Ishikawa (cell line): ENCODE measurements around the gene DUSP22.

Experiments
- CEBPB ChIP-seq: IDR thresholded peaks from 2 replicates; pipeline ENCODE4 v1.6.1; 2012
- CREB1 ChIP-seq: IDR thresholded peaks from 2 replicates; pipeline ENCODE4 v1.6.1; 2012; ENCODE audit warnings: low read depth
- EGR1 ChIP-seq: IDR thresholded peaks from 2 replicates; pipeline ENCODE4 v1.6.1; 2012
- EP300 ChIP-seq: IDR thresholded peaks from 2 replicates; pipeline ENCODE4 v1.6.1; 2012; ENCODE audit warnings: borderline replicate concordance
- FOXM1 ChIP-seq: IDR thresholded peaks from 2 replicates; pipeline ENCODE4 v1.6.1; 2012; ENCODE audit warnings: low read depth, borderline replicate concordance
- RAD21 ChIP-seq: IDR thresholded peaks from 2 replicates; pipeline ENCODE4 v1.6.1; 2012; ENCODE audit warnings: low read depth
- TAF1 ChIP-seq: IDR thresholded peaks from 2 replicates; pipeline ENCODE4 v1.6.1; 2012; ENCODE audit warnings: low read depth, mild to moderate bottlenecking
- TCF12 ChIP-seq: IDR thresholded peaks from 2 replicates; pipeline ENCODE4 v1.6.1; 2012; ENCODE audit warnings: low read depth
- TEAD4 ChIP-seq: IDR thresholded peaks from 2 replicates; pipeline ENCODE4 v1.6.1; 2012
- YY1 ChIP-seq: IDR thresholded peaks from 2 replicates; pipeline ENCODE4 v1.6.1; 2012; ENCODE audit warnings: low read depth
- TF ChIP-seq, protein P1 (sequence below): IDR thresholded peaks from 2 replicates; pipeline ENCODE4 v1.6.1; 2012
- TF ChIP-seq, protein P2 (sequence below): IDR thresholded peaks from 2 replicates; pipeline ENCODE4 v1.6.1; 2012; ENCODE audit warnings: low read depth, mild to moderate bottlenecking

DNA sequence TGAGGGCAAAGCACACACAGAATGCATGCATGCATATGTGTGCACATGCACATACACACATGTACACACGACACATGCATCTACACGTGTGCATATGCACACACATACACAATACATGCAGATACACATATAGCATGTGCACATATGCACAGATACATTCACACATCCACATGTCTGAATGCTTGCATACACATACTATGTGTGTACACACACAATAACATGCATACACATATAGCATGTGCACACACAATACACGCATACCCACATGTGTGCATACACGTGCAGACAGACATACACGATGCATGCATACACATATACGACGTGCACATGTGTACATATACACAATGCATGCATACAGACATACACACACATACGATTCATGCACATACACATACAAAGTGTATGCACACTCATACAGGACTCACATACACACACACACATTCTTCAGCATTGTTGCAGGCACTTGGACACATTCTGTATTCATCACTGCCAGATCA lies 75.1 kb downstream of the DUSP22 start:
- no peak for TF ChIP-seq TAF1
- no peak for TF ChIP-seq EP300
- TF ChIP-seq YY1: no peak
- TF ChIP-seq FOXM1: no peak
- TF ChIP-seq, protein P1, sequence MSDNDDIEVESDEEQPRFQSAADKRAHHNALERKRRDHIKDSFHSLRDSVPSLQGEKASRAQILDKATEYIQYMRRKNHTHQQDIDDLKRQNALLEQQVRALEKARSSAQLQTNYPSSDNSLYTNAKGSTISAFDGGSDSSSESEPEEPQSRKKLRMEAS: no peak
- TF ChIP-seq TCF12: no peak
- no peak for TF ChIP-seq RAD21
- no peak for TF ChIP-seq CEBPB
- TF ChIP-seq, protein P2, sequence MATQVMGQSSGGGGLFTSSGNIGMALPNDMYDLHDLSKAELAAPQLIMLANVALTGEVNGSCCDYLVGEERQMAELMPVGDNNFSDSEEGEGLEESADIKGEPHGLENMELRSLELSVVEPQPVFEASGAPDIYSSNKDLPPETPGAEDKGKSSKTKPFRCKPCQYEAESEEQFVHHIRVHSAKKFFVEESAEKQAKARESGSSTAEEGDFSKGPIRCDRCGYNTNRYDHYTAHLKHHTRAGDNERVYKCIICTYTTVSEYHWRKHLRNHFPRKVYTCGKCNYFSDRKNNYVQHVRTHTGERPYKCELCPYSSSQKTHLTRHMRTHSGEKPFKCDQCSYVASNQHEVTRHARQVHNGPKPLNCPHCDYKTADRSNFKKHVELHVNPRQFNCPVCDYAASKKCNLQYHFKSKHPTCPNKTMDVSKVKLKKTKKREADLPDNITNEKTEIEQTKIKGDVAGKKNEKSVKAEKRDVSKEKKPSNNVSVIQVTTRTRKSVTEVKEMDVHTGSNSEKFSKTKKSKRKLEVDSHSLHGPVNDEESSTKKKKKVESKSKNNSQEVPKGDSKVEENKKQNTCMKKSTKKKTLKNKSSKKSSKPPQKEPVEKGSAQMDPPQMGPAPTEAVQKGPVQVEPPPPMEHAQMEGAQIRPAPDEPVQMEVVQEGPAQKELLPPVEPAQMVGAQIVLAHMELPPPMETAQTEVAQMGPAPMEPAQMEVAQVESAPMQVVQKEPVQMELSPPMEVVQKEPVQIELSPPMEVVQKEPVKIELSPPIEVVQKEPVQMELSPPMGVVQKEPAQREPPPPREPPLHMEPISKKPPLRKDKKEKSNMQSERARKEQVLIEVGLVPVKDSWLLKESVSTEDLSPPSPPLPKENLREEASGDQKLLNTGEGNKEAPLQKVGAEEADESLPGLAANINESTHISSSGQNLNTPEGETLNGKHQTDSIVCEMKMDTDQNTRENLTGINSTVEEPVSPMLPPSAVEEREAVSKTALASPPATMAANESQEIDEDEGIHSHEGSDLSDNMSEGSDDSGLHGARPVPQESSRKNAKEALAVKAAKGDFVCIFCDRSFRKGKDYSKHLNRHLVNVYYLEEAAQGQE: no peak
- TF ChIP-seq CREB1: no peak
- no peak for TF ChIP-seq TEAD4
- no peak for TF ChIP-seq EGR1
